OCI-LY7 (cell line): ENCODE results near the gene FLNB. TPM values are rescaled to one million over a fixed set of nuclear protein-coding genes. Genes with fewer than 3 reads are reported as not detected.

Source experiments
- BruUV-seq: library from RNA; stranded (reverse); fragments of 400-500 nt; replicated peaks from 2 replicates; lab custom pipeline; 2021; lab: Mats Ljungman, UMichigan
- CTCF ChIA-PET: fragments of 300-600 bp; sonication (Branson Sonifier 250); formaldehyde crosslinking; loops from one replicate; lab custom pipeline; 2022; ENCODE audit warnings: antibody characterized with exemption; ENCODE audit not compliant: unreplicated experiment; lab: Charles Lee
- POLR2A ChIA-PET: fragments of 300-600 bp; sonication (Branson Sonifier 250); formaldehyde crosslinking; loops from one replicate; lab custom pipeline; 2022; ENCODE audit warnings: antibody characterized with exemption; lab: Charles Lee
- DNase-seq: peaks from one replicate; pipeline ENCODE4 v3.0.0-alpha.2; 2015; ENCODE audit warnings: low spot score
- H2AFZ ChIP-seq: fragments of 200-600 bp; sonication (generic), shearing (Covaris generic); 2 replicates; pipeline ENCODE4 v1.6.1; 2014; ENCODE audit warnings: mild to moderate bottlenecking, antibody characterized with exemption, low read length, moderate library complexity
- H3K27ac ChIP-seq: fragments of 200-600 bp; sonication (generic); 2 replicates; pipeline ENCODE4 v1.5.1; 2014; ENCODE audit warnings: mixed run types, low read depth, mild to moderate bottlenecking, moderate library complexity, low read length, inconsistent platforms; ENCODE audit not compliant: poor library complexity, severe bottlenecking
- H3K36me3 ChIP-seq: fragments of 200-600 bp; sonication (generic); 2 replicates; pipeline ENCODE4 v1.6.1; 2014; ENCODE audit warnings: mild to moderate bottlenecking, antibody characterized with exemption, low read length, moderate library complexity, mixed read lengths; ENCODE audit not compliant: insufficient read depth
- H3K4me1 ChIP-seq: fragments of 200-600 bp; sonication (generic); 2 replicates; pipeline ENCODE4 v1.5.1; 2014; ENCODE audit warnings: mild to moderate bottlenecking, low read length; ENCODE audit not compliant: insufficient read depth, poor library complexity, severe bottlenecking
- H3K4me2 ChIP-seq: fragments of 200-600 bp; sonication (generic); 2 replicates; pipeline ENCODE4 v1.6.1; 2014; ENCODE audit warnings: mild to moderate bottlenecking, low read length
- H3K4me3 ChIP-seq: fragments of 200-600 bp; sonication (generic); 2 replicates; pipeline ENCODE4 v1.5.1; 2014; ENCODE audit warnings: mild to moderate bottlenecking, low read depth, low read length; ENCODE audit not compliant: poor library complexity, severe bottlenecking
- H3K79me2 ChIP-seq: fragments of 200-600 bp; sonication (generic); 2 replicates; pipeline ENCODE4 v1.6.1; 2016; ENCODE audit warnings: low read depth, mild to moderate bottlenecking, low read length, moderate library complexity, mixed read lengths; ENCODE audit not compliant: insufficient read depth
- H3K9me2 ChIP-seq: fragments of 200-600 bp; sonication (generic); 2 replicates; pipeline ENCODE4 v1.6.1; 2016; ENCODE audit warnings: mild to moderate bottlenecking, low read length, mixed read lengths; ENCODE audit not compliant: insufficient read depth
- H3K9me3 ChIP-seq: fragments of 200-600 bp; sonication (generic); 2 replicates; pipeline ENCODE4 v1.6.1; 2014; ENCODE audit warnings: mild to moderate bottlenecking, mixed run types, low read length, mixed read lengths
- H4K20me1 ChIP-seq: fragments of 200-600 bp; sonication (generic); 2 replicates; pipeline ENCODE4 v1.6.1; 2014; ENCODE audit warnings: mild to moderate bottlenecking, antibody characterized with exemption, low read length, moderate library complexity, mixed read lengths; ENCODE audit not compliant: insufficient read depth
- EZH2phosphoT487 ChIP-seq: fragments of 200-600 bp; sonication (generic); IDR thresholded peaks from 2 replicates; pipeline ENCODE4 v1.6.1; 2018; ENCODE audit warnings: low read depth, borderline replicate concordance, mild to moderate bottlenecking, mixed run types, antibody characterized with exemption, low read length, moderate library complexity, mixed read lengths
- intact Hi-C: fragments of 100-400 bp; cut with micrococcal nuclease; formaldehyde crosslinking; loops from one replicate; pipeline ENCODE4 v1.10.0; 2022; ENCODE audit not compliant: unreplicated experiment
- total RNA-seq, 2 experiments: library from RNA; depleted of rRNA in 1 of 2; stranded (reverse); fragments of >200 nt in 1 of 2; shearing (Covaris generic) in 1 of 2; gene quantifications; 2 replicates each; pipeline ENCODE4 v1.2.3, GENCODE V29; 2014 to 2022
- TF ChIP-seq, protein P1 (sequence below): fragments of 200-600 bp; sonication (generic); conservative IDR thresholded peaks from 2 replicates; pipeline ENCODE4 v1.5.1; 2014; ENCODE audit warnings: mild to moderate bottlenecking, antibody characterized with exemption, low read length, moderate library complexity, mixed read lengths

The FLNB gene
- total RNA-seq, 2 experiments from 2014 or later: 29.9 to 39.1 TPM

DNA sequence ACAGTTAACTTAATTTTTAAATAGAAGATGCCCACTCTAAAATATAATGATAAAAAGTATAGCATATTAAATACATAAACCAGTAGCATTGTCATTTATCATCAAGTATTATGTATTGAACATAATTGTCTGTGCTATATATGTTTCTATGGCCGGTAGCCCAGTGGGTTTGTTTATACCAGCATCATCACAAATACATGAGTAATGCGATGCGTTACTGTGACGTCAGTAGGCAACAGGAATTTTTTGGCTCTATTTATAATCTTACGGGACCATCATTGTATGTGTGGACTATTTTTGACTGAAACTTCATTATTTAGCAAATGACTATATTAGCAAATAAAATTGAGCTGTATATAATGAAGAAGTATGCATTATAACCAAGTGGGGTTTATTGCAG, 82.1 kb downstream of the FLNB start:
- Histone ChIP-seq H3K4me1 (no peaks in the 10 kb centered on the region), H3K4me3 (no peak overlapping the region), H3K9me2 (no peaks in the 10 kb centered on the region), H3K79me2 (no peaks in the 10 kb centered on the region), H3K36me3 (no peaks in the 10 kb centered on the region), H4K20me1 (no peaks in the 10 kb centered on the region), H3K27ac (no peak overlapping the region), H3K9me3 (no peaks in the 10 kb centered on the region), H3K4me2 (no peak overlapping the region), H2AFZ (no peak overlapping the region)
- CTCF ChIA-PET: interaction anchor here (0.8 kb wide), 1 partner anchor 16 kb away, joined by 3 read pairs; no protein-coding TSS in a partner anchor
- no peak for DNase-seq
- POLR2A ChIA-PET: no interaction called here
- intact Hi-C loops: no loop called here
- TF ChIP-seq, protein P1, sequence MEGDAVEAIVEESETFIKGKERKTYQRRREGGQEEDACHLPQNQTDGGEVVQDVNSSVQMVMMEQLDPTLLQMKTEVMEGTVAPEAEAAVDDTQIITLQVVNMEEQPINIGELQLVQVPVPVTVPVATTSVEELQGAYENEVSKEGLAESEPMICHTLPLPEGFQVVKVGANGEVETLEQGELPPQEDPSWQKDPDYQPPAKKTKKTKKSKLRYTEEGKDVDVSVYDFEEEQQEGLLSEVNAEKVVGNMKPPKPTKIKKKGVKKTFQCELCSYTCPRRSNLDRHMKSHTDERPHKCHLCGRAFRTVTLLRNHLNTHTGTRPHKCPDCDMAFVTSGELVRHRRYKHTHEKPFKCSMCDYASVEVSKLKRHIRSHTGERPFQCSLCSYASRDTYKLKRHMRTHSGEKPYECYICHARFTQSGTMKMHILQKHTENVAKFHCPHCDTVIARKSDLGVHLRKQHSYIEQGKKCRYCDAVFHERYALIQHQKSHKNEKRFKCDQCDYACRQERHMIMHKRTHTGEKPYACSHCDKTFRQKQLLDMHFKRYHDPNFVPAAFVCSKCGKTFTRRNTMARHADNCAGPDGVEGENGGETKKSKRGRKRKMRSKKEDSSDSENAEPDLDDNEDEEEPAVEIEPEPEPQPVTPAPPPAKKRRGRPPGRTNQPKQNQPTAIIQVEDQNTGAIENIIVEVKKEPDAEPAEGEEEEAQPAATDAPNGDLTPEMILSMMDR: no peak
- TF ChIP-seq EZH2phosphoT487: no peak
- no TSS peak for BruUV-seq

DNA sequence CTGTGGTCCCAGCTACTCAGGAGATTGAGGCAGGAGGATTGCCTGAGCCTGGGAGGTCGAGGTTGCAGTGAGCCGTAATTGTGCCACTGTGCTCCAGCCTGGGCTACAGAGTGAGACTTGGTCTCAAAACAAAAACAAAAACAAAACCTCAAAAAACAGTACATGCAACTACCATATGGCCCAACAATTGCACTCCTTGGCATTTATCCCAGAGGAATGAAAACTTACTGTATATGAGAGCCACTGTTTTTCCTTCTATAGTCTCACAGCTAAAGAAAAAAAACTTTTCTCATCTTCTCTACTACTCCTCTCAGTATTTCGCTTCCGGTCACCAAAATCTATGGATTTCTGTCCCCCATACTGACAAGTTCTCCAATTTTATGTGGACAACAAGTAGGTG, 84.3 kb downstream of the FLNB start:
- ChIA-PET CTCF (no interaction called here), POLR2A (interaction anchor here (0.5 kb wide), 1 partner anchor 85 kb away, joined by 5 read pairs; no protein-coding TSS in a partner anchor)
- H3K9me3 ChIP-seq: no peaks in the 10 kb centered on the region
- H3K4me1 ChIP-seq: no peaks in the 10 kb centered on the region
- H3K36me3 ChIP-seq: peaks cover under 1% of the 10 kb centered on the region; the same call in 1 of the 2 replicates
- no peak overlapping the region for H2AFZ ChIP-seq
- H4K20me1 ChIP-seq: no peaks in the 10 kb centered on the region
- H3K4me2 ChIP-seq: no peak overlapping the region
- intact Hi-C loops: no loop called here
- no peak overlapping the region for H3K27ac ChIP-seq
- no peak overlapping the region for H3K4me3 ChIP-seq
- TF ChIP-seq, protein P1: no peak
- TF ChIP-seq EZH2phosphoT487: no peak
- DNase-seq: no peak
- no TSS peak for BruUV-seq
- no peaks in the 10 kb centered on the region for H3K9me2 ChIP-seq
- H3K79me2 ChIP-seq: no peaks in the 10 kb centered on the region

DNA sequence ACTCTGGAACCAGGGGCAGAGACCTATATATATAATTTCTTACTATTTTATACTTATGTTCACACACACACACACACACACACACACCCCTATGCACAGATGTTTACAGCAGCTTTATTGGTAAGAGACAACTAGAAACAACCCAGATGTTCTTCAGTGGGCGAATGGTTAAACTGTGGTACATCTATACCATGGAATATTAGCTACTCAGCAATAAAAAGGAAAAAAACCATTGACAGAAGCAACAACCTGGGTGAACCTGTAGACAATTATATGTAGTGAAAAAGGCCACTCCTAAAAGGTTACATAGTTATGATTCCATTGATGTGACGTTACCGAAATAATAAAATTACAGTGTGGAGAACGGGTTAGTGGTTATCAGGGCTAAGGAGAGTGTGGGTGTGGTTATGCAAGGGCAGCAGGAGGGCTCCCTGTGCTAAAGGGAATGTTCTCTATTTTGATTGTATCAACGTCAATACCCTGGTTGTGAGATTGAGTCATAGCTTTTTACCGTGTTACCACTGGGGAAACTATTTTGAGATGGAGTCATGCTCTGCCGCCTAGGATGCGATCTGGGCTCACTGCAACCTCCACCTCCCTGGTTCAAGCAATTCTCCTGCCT, 85.5 kb downstream of the FLNB start:
- no peak overlapping the region for H3K27ac ChIP-seq
- H3K9me2 ChIP-seq: no peaks in the 10 kb centered on the region
- no peak overlapping the region for H3K4me3 ChIP-seq
- TF ChIP-seq, protein P1: no peak
- TF ChIP-seq EZH2phosphoT487: no peak
- BruUV-seq: no TSS peak
- peaks cover 7% of the 10 kb centered on the region; the same call in 1 of the 2 replicates for H3K36me3 ChIP-seq
- no peaks in the 10 kb centered on the region for H3K79me2 ChIP-seq
- no peak for DNase-seq
- H4K20me1 ChIP-seq: no peaks in the 10 kb centered on the region
- no peaks in the 10 kb centered on the region for H3K9me3 ChIP-seq
- H2AFZ ChIP-seq: no peak overlapping the region
- no peaks in the 10 kb centered on the region for H3K4me1 ChIP-seq
- intact Hi-C loops: no loop called here
- POLR2A ChIA-PET: interaction anchor here (0.7 kb wide), 1 partner anchor 382 kb away, joined by 4 read pairs; no protein-coding TSS in a partner anchor
- CTCF ChIA-PET: no interaction called here
- H3K4me2 ChIP-seq: no peak overlapping the region
